ENCODE results near the gene METTL5.
A peak's percentile ranks its signal among the peaks of the same experiment; 100 is the strongest.
"Not testable (repeated sequence)": the region's sequence is repeated elsewhere in the genome, so short reads cannot be mapped to it uniquely, and the experiment has no call there.

The METTL5 gene

GRCh38 chr2:169827272-169828140 lies 2.8 kb upstream of the METTL5 start, which contains the start of gene UBR3:
UBR3 (plus strand) TSS chr2:169827454; CDS start chr2:169827508, 54 bp downstream.
- Histone ChIP-seq H3K36me3 (ENCODE audit: insufficient read depth, low read length) (peaks cover 3% of the 10 kb centered on the region; the same call in 1 of the 2 replicates), H3K9me3 (ENCODE audit: insufficient read depth, low read depth, low read length) (no peaks in the 10 kb centered on the region), H3K4me3 (ENCODE audit: low read length) (peak within 1 kb of the TSS; percentile 74), H3K4me1 (ENCODE audit: insufficient read depth, low read length) (peaks cover 6% of the 10 kb centered on the region; the same call in 1 of the 2 replicates), H3K27me3 (ENCODE audit: insufficient read depth, low read length) (no peaks in the 10 kb centered on the region), H3K27ac (ENCODE audit: low read depth, low read length) (no peak within 1 kb of the TSS; the same call in 1 of the 2 replicates), H3K9ac (ENCODE audit: low read depth, low read length) (peak within 1 kb of the TSS; percentile 80)
- WGBS = under 1% methylated on average over 104 of the region's 104 CpGs

- Histone ChIP-seq H3K9ac (ENCODE audit: low read depth, low read length) (peak overlapping the region; percentile 87), H3K27me3 (ENCODE audit: insufficient read depth, low read length) (no peaks in the 10 kb centered on the region), H3K9me3 (ENCODE audit: insufficient read depth, low read depth, low read length) (no peaks in the 10 kb centered on the region), H3K4me1 (ENCODE audit: insufficient read depth, low read length) (peaks cover 5% of the 10 kb centered on the region; the same call in 1 of the 2 replicates), H3K4me3 (ENCODE audit: low read length) (peak overlapping the region; percentile 88), H3K36me3 (ENCODE audit: insufficient read depth, low read length) (peaks cover 22% of the 10 kb centered on the region), H3K27ac (ENCODE audit: low read depth, low read length) (no peak overlapping the region)
- WGBS = 40% methylated on average over 4 of the region's 4 CpGs
Observed at GRCh38 chr2:169823996-169824372, 721 bp downstream of the METTL5 start.

DNA sequence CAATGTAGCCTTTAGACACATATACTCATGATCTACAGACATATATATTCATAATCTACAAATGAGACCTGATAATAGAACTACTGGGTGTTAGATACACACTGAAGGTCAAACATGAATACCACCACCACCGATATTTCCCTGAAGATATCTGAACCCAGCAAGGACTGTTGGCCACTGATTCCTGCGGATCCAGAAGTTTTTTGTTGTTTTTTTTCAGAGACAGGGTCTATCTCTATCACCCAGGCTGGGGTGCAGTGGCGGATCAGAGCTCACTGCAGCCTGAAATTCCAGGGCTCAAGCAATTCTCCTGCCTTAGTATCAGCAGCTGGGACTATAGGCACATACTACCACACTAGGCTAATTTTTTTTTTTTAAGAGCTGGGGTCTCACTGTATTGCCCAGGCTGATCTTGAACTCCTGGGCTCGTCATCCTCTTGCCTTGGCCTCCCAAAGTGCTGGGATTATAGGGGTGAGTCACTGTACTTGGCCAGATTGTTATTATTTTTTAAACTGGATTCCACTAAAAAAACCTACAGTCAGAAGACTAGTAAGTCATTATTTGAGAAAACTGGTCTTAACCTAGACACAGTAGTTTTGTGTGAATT lies 1.8 kb downstream of the METTL5 start:
- Histone ChIP-seq H3K27me3 (ENCODE audit: insufficient read depth, low read length) (no peaks in the 10 kb centered on the region), H3K4me3 (ENCODE audit: low read length) (no peak overlapping the region), H3K4me1 (ENCODE audit: insufficient read depth, low read length) (no peaks in the 10 kb centered on the region), H3K9me3 (ENCODE audit: insufficient read depth, low read depth, low read length) (no peaks in the 10 kb centered on the region), H3K9ac (ENCODE audit: low read depth, low read length) (no peak overlapping the region), H3K27ac (ENCODE audit: low read depth, low read length) (no peak overlapping the region), H3K36me3 (ENCODE audit: insufficient read depth, low read length) (peaks cover 33% of the 10 kb centered on the region)
- WGBS = 95% methylated on average over 4 of the region's 4 CpGs

DNA sequence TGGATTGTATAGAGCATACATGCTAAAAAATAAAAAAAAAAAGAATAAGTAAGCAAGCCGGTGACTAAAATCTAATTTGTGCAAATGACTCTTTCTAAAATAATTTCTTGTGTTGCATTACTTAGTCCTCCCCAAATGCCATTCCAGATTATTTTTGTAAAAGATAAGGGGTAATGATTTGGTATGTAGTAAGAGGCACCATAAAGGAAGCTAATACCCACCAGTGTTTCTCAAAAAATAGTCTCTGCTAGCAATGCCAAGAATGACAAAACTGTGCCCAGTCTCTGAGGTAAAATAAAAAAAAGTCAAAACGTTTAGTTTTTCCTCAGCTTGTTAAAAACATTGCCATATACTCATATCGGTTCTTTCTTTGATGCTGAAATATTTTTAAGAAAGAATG lies 2.7 kb downstream of the METTL5 start:
- 60% methylated on average over 1 of the region's 3 CpGs for WGBS
- H3K9ac ChIP-seq (ENCODE audit: low read depth, low read length) = no peak overlapping the region
- H3K4me3 ChIP-seq (ENCODE audit: low read length) = no peak overlapping the region
- H3K27me3 ChIP-seq (ENCODE audit: insufficient read depth, low read length) = no peaks in the 10 kb centered on the region
- H3K27ac ChIP-seq (ENCODE audit: low read depth, low read length) = no peak overlapping the region
- no peaks in the 10 kb centered on the region for H3K4me1 ChIP-seq (ENCODE audit: insufficient read depth, low read length)
- H3K36me3 ChIP-seq (ENCODE audit: insufficient read depth, low read length) = peaks cover 39% of the 10 kb centered on the region
- no peaks in the 10 kb centered on the region for H3K9me3 ChIP-seq (ENCODE audit: insufficient read depth, low read depth, low read length)

DNA sequence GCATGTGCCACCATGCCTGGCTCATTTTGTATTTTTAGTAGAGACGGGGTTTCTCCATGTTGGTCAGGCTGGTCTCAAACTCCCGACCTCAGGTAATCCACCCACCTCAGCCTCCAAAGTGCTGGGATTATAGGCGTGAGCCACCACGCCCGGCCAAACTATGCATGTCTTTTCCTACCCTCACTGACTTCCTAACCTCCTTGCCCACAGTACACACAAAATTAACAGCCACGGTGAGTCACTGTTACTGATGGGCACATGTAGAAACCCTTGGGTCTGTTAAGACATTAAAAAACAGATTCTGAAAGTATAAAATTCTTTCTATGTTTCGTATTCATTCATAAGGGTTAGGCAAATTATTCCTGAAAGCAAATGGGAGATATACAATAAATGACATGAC lies 4.6 kb downstream of the METTL5 start:
- H3K27ac ChIP-seq (ENCODE audit: low read depth, low read length); H3K9ac ChIP-seq (ENCODE audit: low read depth, low read length); H3K9me3 ChIP-seq (ENCODE audit: insufficient read depth, low read depth, low read length); H3K4me1 ChIP-seq (ENCODE audit: insufficient read depth, low read length); H3K27me3 ChIP-seq (ENCODE audit: insufficient read depth, low read length); H3K4me3 ChIP-seq (ENCODE audit: low read length): not testable (repeated sequence)
- H3K36me3 ChIP-seq (ENCODE audit: insufficient read depth, low read length) = peaks cover 53% of the 10 kb centered on the region
- 97% methylated on average over 6 of the region's 7 CpGs for WGBS

DNA sequence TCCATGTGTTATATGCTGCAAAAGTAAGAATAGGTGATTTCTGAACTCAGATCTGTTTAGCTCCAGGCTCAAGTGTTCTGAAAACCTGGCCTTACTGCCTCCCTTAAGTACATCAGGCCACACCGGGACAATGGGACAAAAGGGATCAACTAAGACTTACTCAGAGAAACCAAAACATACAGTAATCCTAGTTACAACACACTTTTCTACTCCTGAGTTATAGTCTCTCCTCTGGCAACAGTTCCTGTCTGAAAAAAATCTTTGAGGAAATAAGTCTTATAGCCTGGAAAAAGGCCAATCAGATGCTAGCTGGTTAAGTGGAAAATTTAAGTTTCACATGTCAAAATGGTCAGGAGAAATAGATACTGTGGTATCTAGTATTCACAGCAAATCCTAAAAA lies 5.6 kb downstream of the METTL5 start:
- no peaks in the 10 kb centered on the region for H3K27me3 ChIP-seq (ENCODE audit: insufficient read depth, low read length)
- no peak overlapping the region for H3K4me3 ChIP-seq (ENCODE audit: low read length)
- H3K27ac ChIP-seq (ENCODE audit: low read depth, low read length) = no peak overlapping the region
- H3K4me1 ChIP-seq (ENCODE audit: insufficient read depth, low read length) = no peaks in the 10 kb centered on the region
- WGBS = 87% methylated on average over 1 of the region's 1 CpG
- H3K36me3 ChIP-seq (ENCODE audit: insufficient read depth, low read length) = peaks cover 61% of the 10 kb centered on the region
- H3K9ac ChIP-seq (ENCODE audit: low read depth, low read length) = no peak overlapping the region
- no peaks in the 10 kb centered on the region for H3K9me3 ChIP-seq (ENCODE audit: insufficient read depth, low read depth, low read length)

- no peak overlapping the region for H3K4me3 ChIP-seq (ENCODE audit: low read length)
- H3K9me3 ChIP-seq (ENCODE audit: insufficient read depth, low read depth, low read length) = no peaks in the 10 kb centered on the region
- no peak overlapping the region for H3K9ac ChIP-seq (ENCODE audit: low read depth, low read length)
- peaks cover 69% of the 10 kb centered on the region for H3K36me3 ChIP-seq (ENCODE audit: insufficient read depth, low read length)
- no peaks in the 10 kb centered on the region for H3K27me3 ChIP-seq (ENCODE audit: insufficient read depth, low read length)
- no peaks in the 10 kb centered on the region for H3K4me1 ChIP-seq (ENCODE audit: insufficient read depth, low read length)
- no peak overlapping the region for H3K27ac ChIP-seq (ENCODE audit: low read depth, low read length)
Observed at GRCh38 chr2:169818241-169818640, 6.5 kb downstream of the METTL5 start.

GRCh38 chr2:169817369-169817768 lies 7.3 kb downstream of the METTL5 start:
- not testable (repeated sequence) for H3K4me1 ChIP-seq (ENCODE audit: insufficient read depth, low read length); H3K9ac ChIP-seq (ENCODE audit: low read depth, low read length); H3K27me3 ChIP-seq (ENCODE audit: insufficient read depth, low read length); H3K9me3 ChIP-seq (ENCODE audit: insufficient read depth, low read depth, low read length); H3K4me3 ChIP-seq (ENCODE audit: low read length); H3K27ac ChIP-seq (ENCODE audit: low read depth, low read length)
- H3K36me3 ChIP-seq (ENCODE audit: insufficient read depth, low read length) = peaks cover 76% of the 10 kb centered on the region
- WGBS = over 99% methylated on average over 5 of the region's 6 CpGs

- not testable (repeated sequence) for H3K4me1 ChIP-seq (ENCODE audit: insufficient read depth, low read length); H3K4me3 ChIP-seq (ENCODE audit: low read length); H3K9ac ChIP-seq (ENCODE audit: low read depth, low read length); H3K27me3 ChIP-seq (ENCODE audit: insufficient read depth, low read length); H3K27ac ChIP-seq (ENCODE audit: low read depth, low read length); H3K9me3 ChIP-seq (ENCODE audit: insufficient read depth, low read depth, low read length)
- H3K36me3 ChIP-seq (ENCODE audit: insufficient read depth, low read length) = peaks cover 79% of the 10 kb centered on the region
Observed at GRCh38 chr2:169816961-169817360, 7.7 kb downstream of the METTL5 start.

DNA sequence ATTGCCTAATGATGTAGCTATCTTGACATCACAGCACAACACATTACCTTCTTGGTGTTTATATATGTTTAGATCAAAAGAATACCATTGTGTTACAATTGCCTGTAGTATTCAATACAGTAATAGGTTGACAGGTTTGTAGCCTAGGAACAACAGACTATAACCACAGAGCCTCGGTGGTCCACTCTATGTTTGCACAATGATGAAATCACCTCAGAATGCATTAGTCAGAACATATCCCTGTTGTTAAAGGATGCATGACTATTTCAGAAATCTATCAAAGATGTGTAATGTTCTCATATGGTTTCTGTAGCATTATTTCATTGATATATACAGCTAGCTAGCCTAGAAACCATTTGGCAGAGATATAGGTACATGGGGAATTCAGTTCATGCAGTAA lies 8.9 kb downstream of the METTL5 start:
- Histone ChIP-seq H3K36me3 (ENCODE audit: insufficient read depth, low read length) (peaks cover 82% of the 10 kb centered on the region), H3K9me3 (ENCODE audit: insufficient read depth, low read depth, low read length) (no peaks in the 10 kb centered on the region; the same call in 1 of the 2 replicates), H3K9ac (ENCODE audit: low read depth, low read length) (no peak overlapping the region), H3K4me1 (ENCODE audit: insufficient read depth, low read length) (peaks cover 6% of the 10 kb centered on the region; the same call in 1 of the 2 replicates), H3K27me3 (ENCODE audit: insufficient read depth, low read length) (no peaks in the 10 kb centered on the region), H3K4me3 (ENCODE audit: low read length) (no peak overlapping the region), H3K27ac (ENCODE audit: low read depth, low read length) (no peak overlapping the region)
- WGBS = 93% methylated on average over 1 of the region's 1 CpG

DNA sequence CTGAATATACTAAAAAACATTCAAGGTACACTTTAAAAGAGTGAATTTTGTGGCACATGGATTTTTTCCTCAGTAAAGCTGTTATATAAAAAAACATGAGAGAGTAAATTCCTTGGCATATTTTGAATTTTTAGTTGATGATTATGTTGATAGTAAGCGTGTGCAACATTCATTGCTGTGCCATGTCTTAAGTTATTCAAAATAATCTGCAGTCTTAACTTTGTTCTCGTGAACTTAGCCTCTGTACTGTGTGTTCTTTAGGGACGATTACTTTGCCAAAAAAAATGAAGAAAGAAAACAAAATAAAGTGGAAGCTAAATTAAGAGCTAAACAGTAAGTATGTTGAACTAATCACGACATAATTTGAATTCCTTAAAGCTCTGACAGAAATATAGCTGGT lies 16.5 kb downstream of the METTL5 start:
- no peak overlapping the region for H3K27ac ChIP-seq (ENCODE audit: low read depth, low read length)
- peaks cover 96% of the 10 kb centered on the region for H3K36me3 ChIP-seq (ENCODE audit: insufficient read depth, low read length)
- H3K9me3 ChIP-seq (ENCODE audit: insufficient read depth, low read depth, low read length) = no peaks in the 10 kb centered on the region; the same call in 1 of the 2 replicates
- peaks cover 6% of the 10 kb centered on the region; the same call in 1 of the 2 replicates for H3K4me1 ChIP-seq (ENCODE audit: insufficient read depth, low read length)
- 97% methylated on average over 4 of the region's 4 CpGs for WGBS
- H3K27me3 ChIP-seq (ENCODE audit: insufficient read depth, low read length) = no peaks in the 10 kb centered on the region
- no peak overlapping the region for H3K9ac ChIP-seq (ENCODE audit: low read depth, low read length)
- no peak overlapping the region for H3K4me3 ChIP-seq (ENCODE audit: low read length)

Data from HUES64 (cell line).